ENCODE results near the gene MEX3D. TPM values are rescaled to one million over a fixed set of nuclear protein-coding genes. Genes with fewer than 3 reads are reported as not detected.
A peak's percentile ranks its signal among the peaks of the same experiment; 100 is the strongest.

The MEX3D gene
- total RNA-seq, 4 donors from 2014 or later, result 21.6 to 64.4 (median 47.5) TPM

- WGBS, result 1% methylated on average over 19 of the region's 31 CpGs
Measured at GRCh38 chr19:1591421-1592023, 23.4 kb upstream of the MEX3D start.

GRCh38 chr19:1590641-1591397, 22.7 kb upstream of the MEX3D start:
- H3K4me3 ChIP-seq, result peak overlapping the region; percentile 62 to 91 (median 78)
- H3K27ac ChIP-seq (replicated peaks in 1 of 4), result peak overlapping the region; percentile 91 to 98 (median 94)
- peaks cover 23 to 48% (median 37%) of the 10 kb centered on the region in 4 donors for H3K4me1 ChIP-seq
- intact Hi-C loops (cut with DNase I), result no loop called here
- no peaks in the 10 kb centered on the region for H3K27me3 ChIP-seq
- DNase-seq (ENCODE audit: extremely low spot score), result no peak
- no peak for TF ChIP-seq CTCF (IDR thresholded peaks at IDR 0.05)
- no peak for TF ChIP-seq POLR2A (IDR thresholded peaks at IDR 0.05; ENCODE audit: low read depth)
- no peak for TF ChIP-seq POLR2AphosphoS5 (IDR thresholded peaks at IDR 0.05)
- TF ChIP-seq EP300 (IDR thresholded peaks at IDR 0.05), result no peak
- WGBS, result 25% methylated on average over 9 of the region's 10 CpGs
- H3K9me3 ChIP-seq, result no peaks in the 10 kb centered on the region
- peaks cover 0 to 15% (median 8%) of the 10 kb centered on the region in 4 donors for H3K36me3 ChIP-seq

More at GRCh38 chr19:1591421-1592023, 23.4 kb upstream of the MEX3D start:
- peak overlapping the region; percentile 62 to 91 (median 78) for H3K4me3 ChIP-seq
- H3K4me1 ChIP-seq, result peaks cover 23 to 48% (median 37%) of the 10 kb centered on the region in 4 donors
- no peaks in the 10 kb centered on the region for H3K27me3 ChIP-seq
- peak overlapping the region; percentile 91 to 98 (median 94) for H3K27ac ChIP-seq (replicated peaks in 1 of 4)
- peaks cover 0 to 21% (median 15%) of the 10 kb centered on the region in 4 donors for H3K36me3 ChIP-seq
- intact Hi-C loops (cut with DNase I), result no loop called here
- no peak for TF ChIP-seq POLR2AphosphoS5 (IDR thresholded peaks at IDR 0.05)
- TF ChIP-seq POLR2A (IDR thresholded peaks at IDR 0.05; ENCODE audit: low read depth), result no peak
- no peak for TF ChIP-seq EP300 (IDR thresholded peaks at IDR 0.05)
- no peak for TF ChIP-seq CTCF (IDR thresholded peaks at IDR 0.05)
- DNase-seq (ENCODE audit: extremely low spot score), result no peak
- H3K9me3 ChIP-seq, result no peaks in the 10 kb centered on the region

GRCh38 chr19:1587872-1588271, 19.7 kb upstream of the MEX3D start:
- Histone ChIP-seq H3K9me3 (no peaks in the 10 kb centered on the region), H3K4me1 (peaks cover 18 to 49% (median 31%) of the 10 kb centered on the region in 4 donors), H3K36me3 (peaks cover 15 to 21% (median 20%) of the 10 kb centered on the region in 4 donors), H3K4me3 (no peak overlapping the region), H3K27ac (replicated peaks in 1 of 4) (no peak overlapping the region), H3K27me3 (no peaks in the 10 kb centered on the region)
- intact Hi-C loops (cut with DNase I), result no loop called here
- TF ChIP-seq EP300 (IDR thresholded peaks at IDR 0.05), result no peak
- no peak for TF ChIP-seq CTCF (IDR thresholded peaks at IDR 0.05)
- no peak for TF ChIP-seq POLR2AphosphoS5 (IDR thresholded peaks at IDR 0.05)
- TF ChIP-seq POLR2A (IDR thresholded peaks at IDR 0.05; ENCODE audit: low read depth), result no peak
- 74% methylated on average over 9 of the region's 9 CpGs for WGBS
- no peak for DNase-seq (ENCODE audit: extremely low spot score)

- 88% methylated on average over 6 of the region's 13 CpGs for WGBS
Measured at GRCh38 chr19:1585243-1585580, 17.1 kb upstream of the MEX3D start.

More at GRCh38 chr19:1585243-1585580, 17.1 kb upstream of the MEX3D start:
- peaks cover 3 to 30% (median 12%) of the 10 kb centered on the region in 4 donors for H3K4me1 ChIP-seq
- no peak for DNase-seq (ENCODE audit: extremely low spot score)
- no peaks in the 10 kb centered on the region for H3K9me3 ChIP-seq
- no peaks in the 10 kb centered on the region for H3K27me3 ChIP-seq
- TF ChIP-seq EP300 (IDR thresholded peaks at IDR 0.05), result no peak
- TF ChIP-seq POLR2A (IDR thresholded peaks at IDR 0.05; ENCODE audit: low read depth), result no peak
- TF ChIP-seq POLR2AphosphoS5 (IDR thresholded peaks at IDR 0.05), result no peak
- TF ChIP-seq CTCF (IDR thresholded peaks at IDR 0.05), result no peak
- peaks cover 40 to 48% (median 47%) of the 10 kb centered on the region in 4 donors for H3K36me3 ChIP-seq
- H3K4me3 ChIP-seq, result no peak overlapping the region
- H3K27ac ChIP-seq (replicated peaks in 1 of 4), result no peak overlapping the region
- intact Hi-C loops (cut with DNase I), result no loop called here

All from esophagus muscularis mucosa (tissue), 4 donors.